Stimulated activated CD4-positive, alpha-beta T cell treated with anti-CD3 and anti-CD28 coated beads, Interleukin-4, amount 100 ng/mL, for 24 hours (primary cell): ENCODE data around the gene PCA3.
"Not testable (repeated sequence)": the region's sequence is repeated elsewhere in the genome, so short reads cannot be mapped to it uniquely, and the experiment has no call there.

ENCODE experiments used
- DNase-seq: peaks from one replicate; pipeline ENCODE4 v3.0.0-alpha.2; 2020

PCA3 gene

DNA sequence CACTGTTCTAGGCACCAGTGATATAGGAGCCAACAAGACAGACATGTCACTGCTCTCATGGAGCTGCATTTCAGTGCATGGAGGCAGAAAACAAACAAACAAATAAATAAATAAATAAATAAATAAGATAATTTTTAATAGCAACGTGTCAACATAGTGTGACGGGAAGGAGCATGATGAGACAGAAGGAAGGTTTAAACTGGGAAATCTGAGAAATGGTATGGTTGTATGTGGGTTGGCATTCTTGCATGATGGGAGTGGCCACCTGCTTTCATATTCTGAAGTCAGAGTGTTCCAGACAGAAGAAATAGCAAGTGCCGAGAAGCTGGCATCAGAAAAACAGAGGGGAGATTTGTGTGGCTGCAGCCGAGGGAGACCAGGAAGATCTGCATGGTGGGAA, at the start of gene PCA3:
PCA3 (plus strand) TSS at position 301 of the 400 bp plus-strand sequence.
- DNase-seq: no peak

DNA sequence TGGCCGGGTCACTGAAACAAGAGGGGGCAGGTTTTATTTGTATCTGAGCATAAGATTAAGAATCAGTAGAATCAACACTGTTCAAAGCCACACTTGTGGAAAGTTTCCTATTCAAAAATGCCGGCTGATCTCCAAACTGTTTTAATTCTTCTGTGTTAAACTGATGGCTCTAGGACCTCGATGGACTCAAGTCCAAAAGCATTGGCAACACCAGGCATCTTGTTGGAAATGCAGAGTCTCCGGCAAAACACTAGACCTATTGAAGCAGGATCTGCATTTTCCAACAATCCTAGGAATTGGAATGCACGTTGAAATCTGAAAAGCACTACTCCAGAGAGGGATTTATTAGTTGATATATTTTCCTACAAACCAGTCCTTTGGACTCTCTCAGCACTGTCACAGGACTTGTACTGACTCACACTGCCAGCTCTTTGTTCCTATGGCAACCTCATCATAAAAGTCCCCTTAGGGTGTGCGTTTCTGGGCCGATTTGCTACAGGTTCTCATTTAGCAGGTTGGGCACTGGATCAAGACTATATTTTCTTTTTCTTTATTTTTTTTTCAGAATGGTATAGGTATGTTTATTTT, 48.1 kb upstream of the PCA3 start:
- no peak for DNase-seq

DNA sequence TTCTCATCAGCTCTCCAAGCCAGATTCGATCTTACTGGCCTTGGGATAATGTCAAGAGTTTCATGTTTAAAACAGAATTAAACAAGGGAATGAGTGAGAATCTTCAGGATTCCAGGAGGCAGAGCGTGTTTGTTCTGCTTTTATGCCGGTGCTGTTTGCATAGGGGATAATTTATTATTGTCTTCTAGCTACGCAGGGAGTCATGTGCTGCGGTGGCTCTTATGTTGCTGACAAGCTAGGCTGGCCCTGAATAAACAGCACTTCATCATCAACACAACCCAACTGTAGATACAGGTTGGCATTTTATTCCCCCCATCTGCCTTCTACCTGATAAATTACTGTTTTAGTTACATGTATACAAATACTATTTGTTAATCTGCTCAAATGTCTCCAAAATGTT, 47.1 kb upstream of the PCA3 start:
- DNase-seq: no peak

DNA sequence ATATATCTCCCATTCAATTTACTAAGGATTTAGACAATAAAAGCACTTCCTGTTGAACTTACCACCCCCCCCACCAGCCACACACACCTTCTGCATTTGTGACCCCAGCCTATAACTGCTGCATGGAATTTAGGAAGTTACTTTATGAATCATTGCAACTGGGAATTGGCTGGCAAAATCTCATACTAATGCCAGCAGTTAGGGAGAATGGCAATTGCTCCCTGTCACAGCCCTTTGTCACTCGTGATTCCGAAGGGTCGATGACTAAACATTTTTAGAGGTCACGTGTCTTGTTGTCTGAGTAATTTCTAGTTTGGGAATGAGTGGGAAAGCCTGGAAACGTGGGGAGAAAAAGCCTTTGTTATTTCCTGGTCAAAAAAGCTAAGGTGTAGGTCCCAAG, 46.6 kb upstream of the PCA3 start:
- no peak for DNase-seq

DNA sequence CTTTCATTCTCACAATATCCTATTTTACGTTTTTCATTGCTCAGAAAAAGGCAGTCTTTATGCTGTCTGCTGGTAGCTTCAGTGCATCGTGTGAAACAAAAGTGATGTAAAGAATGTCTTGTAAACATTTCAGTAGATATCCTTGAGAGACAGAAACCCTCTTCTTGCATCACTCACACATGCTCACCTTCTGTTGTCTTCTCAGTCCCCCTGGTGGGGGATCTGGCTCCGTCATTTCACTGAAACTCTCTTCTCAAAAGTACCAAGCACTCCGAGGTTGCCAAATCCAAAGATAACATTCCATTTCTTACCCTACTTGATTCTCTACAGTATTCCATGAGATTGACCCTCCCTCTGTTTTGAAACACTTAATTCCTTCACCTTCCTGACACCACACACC, 46.1 kb upstream of the PCA3 start:
- DNase-seq: no peak

DNA sequence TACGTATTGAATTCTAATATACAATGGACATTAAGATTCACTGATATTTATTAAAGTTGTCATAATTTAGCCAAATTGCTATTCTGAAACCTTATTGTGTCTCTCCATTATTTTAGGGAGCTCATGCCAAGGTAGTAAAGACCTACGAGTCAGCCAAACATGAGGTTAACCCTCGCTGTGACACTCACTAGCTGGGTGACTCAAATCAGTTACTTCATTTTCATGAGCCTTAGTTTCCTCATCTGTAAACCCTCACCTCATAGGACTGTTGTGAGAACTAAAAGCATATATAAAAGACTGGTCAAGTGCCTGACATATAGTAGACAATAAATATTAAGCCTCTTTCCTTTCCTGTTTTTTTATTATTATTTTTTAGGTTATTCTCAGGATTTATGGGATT, 44.0 kb upstream of the PCA3 start:
- DNase-seq: no peak

DNA sequence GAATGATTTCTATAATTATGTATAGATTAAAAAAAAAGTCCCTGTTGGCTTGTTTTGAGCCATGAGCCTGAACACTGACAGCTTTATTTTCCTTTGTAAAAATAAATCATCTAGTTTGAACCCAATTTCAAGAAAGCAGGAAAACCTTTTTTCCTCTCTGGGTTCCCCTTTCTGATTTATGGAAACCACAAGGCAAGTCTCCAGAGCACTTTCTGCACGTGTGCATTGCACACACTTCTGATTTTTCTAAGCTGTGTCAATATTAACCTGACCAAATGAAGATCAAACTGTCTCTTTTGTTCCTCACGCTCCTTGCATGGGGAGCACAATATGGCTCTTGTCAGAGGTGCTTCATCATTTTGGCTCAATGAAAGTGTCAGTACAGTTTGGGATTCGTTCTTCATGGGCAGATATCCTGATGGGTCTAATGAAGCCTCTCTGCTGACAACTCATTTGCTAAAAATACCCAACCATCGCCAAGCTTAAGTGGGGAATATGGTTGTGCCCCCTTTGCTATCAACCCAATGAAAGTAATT, 39.2 kb upstream of the PCA3 start:
- no peak for DNase-seq

DNA sequence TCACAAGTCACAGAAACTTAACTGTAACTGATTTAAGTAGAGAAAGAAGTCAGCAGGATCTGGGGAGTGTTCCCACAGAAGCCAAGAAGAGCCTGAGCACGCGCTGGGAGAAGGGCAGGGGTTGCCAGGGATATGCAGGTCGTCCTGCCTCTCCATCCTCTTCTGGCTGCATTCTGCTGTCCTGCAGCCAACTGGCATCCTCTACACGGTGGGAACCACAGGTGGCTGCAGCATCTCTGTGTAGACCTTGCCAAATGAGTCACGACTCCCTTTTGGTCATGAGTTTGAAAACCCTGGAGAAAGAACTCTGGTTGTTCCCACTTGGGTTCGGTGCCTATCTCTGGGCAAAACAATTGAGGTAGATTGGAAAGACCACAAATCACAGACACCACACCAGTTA, 38.4 kb upstream of the PCA3 start:
- DNase-seq: no peak

DNA sequence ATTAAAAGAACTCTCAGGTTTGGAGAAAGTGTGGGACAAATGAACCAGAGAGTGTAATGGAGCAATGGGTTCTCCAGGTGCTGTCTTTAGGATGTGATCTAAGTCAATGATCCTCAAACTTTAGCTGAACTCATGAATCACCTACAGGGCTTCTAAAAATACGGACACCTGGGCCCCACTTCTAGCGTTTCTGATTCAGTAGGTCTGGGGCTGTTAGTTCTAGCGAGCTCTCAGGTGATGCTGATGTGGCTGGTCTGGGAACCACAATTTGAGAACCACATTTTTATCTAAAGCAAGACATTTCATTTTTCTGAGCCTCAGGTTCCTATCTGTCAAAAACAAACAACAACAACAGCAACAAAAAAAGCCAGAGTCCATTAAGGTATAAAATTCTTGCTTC, 35.1 kb upstream of the PCA3 start:
- no peak for DNase-seq

DNA sequence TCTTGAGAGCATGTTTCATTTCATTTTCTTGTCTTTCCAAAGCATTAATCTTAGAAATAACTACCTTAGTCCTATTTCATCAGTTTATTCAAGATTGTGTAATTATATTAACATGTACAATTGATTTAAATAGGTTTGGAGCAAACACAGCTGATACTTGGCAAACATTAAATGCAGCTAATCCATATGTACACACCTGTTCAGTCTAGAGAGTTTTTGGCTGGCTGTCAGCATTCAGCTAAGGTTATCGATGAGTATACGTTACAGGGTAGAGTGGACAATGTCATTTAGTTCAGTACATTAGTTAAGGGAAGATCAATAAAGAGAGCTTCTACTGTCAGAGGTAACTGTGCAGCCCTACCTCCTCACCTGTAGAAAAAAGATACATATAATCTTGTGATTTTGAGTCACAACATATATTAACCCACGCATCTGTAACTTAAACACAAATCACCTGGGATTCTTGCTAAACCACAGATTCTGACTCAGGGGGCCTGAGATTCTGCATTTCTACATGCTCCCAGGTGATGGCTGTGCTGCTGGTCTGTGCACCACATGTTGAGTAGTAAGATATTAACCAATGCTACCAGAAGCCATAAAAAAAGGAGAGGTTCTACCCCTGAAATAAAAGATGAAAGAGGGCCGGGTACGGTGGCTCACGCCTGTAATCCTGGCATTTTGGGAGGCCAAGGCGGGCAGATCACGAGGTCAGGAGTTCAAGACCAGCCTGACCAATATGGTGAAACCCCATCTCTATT, 34.1 kb upstream of the PCA3 start:
- DNase-seq: no peak

DNA sequence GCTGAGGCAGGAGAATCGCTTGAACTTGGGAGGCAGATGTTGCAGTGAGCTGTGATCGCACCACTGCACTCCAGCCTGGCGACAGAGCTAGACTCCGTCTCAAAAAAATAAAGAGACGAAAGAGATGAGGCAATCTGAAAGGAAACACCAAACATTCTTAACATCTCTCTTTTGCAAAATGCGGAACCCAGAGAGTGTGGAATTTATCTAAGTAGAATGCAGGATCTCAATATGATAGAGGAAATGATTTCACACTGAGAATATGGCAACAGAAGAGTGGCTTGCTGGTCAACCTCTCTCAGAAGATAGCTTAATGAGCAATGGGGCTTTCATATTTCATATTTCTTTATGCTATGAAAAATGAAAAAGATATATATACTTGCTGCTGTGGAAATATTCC, 33.4 kb upstream of the PCA3 start:
- DNase-seq: no peak

DNA sequence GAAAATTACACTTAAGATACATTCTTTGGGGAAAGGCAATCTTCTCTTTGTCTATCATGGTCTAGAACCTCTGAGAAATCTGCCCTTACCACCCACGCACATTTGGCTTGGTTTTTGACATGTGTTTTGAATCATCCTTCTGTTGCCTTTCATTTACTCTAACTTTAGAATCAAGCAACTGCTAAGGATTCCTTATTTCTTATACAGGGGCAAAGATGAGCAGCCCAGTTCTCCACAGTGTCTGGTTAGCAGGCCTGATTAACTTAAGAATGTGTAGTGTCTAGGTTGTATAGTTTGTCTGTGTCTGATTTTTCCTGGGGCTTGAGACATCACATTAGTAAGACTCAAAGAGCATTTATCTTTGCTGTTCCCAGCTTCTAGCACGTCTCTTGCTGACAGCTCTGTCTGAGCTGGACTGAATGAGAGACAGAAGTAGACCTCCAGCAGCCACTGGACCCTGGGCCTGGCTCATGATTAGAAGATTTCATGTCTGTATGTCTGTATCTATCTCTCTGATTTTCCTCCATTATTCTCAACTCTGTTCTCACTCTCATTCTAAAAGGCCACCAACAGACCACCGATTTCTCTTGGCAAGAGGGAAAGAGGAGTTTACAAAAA, 31.8 kb upstream of the PCA3 start:
- DNase-seq: no peak

DNA sequence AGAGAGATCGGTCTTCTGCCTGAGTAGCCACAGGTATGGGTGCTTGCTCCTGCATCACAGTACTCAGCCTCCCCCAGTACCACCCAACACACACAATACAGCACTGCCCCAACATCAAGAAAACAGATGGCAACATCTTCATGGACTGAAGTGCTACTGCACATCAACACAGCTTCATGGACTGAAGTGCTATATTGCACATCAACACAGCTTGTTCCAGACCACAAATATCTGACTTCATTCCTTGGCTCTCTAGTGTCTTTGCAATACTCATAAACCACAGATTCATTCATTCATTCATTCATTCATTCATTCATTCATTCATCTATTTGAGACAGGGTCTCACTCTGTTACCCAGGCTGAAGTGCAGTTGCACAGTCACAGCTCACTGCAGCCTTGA, 31.1 kb upstream of the PCA3 start:
- DNase-seq: no peak

DNA sequence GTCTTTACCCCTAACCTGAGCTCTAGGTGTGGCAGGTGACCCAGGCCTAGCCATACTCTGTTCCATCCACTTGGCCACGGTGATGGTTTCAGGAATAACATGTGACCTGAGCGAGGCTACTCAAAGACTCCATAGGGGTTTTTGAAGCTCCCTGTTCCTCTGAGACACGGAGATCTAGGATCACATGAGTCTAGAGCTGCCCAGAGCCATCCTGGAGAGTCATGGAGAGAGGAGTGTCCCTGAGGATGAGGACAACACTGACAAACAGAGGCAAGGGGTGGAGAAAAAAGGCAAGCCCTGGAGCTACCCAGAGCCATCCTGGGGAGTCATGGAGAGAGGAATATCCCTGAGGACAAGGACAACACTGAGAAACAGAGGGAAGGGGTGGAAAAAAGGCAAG, 29.5 kb upstream of the PCA3 start:
- no peak for DNase-seq

DNA sequence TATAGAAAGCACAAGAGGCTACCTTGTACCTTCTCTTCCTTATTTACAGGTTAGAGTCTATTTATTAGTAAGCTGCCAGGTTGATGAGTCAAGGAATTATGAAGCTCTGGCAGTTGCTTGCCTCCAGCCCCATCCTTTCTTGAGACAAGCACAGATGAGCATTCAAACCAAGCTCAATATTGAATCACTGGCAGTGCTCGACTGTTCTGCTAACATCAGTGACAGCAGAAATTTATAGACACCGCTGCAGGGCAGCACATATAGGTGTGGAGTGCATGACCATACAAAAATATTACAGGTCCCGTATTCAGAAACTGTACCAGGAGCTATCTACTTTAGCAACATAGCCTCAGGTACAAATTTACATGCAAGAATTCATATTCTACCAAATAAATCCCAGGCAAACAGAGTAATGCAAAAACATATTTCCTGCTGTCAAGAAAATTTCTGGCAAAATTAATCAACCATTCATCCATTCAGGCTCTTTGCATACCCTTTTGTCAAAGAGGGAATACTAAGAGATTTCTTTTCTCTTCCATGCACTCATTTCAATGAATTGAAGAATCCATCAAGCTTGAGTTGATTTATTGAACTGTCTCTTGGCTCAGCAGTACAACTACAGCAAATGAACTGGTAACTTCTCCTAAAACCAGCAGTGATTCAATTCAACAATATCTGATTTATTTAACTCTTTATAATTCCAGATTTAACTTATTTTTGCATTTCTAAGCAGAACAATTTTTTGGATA, 26.9 kb upstream of the PCA3 start:
- DNase-seq: no peak

DNA sequence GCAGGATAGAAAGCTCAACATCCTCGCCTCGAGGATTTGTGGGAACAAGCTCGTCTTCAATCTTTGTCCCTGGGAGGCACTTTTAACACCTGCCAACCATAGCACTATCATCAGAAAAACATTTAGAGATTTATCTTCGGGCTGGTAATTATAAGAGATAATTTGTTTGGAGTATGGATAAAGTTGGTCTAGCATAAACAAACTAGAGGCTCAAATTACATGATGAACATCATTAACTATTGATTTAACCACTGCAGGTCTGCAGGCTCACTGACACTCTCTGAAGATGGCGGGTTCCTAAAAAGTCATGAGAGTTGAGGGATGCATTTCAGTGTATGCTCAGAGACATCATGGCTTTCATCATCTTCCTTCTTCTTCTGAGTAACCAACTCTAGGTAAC, 25.8 kb upstream of the PCA3 start:
- no peak for DNase-seq

DNA sequence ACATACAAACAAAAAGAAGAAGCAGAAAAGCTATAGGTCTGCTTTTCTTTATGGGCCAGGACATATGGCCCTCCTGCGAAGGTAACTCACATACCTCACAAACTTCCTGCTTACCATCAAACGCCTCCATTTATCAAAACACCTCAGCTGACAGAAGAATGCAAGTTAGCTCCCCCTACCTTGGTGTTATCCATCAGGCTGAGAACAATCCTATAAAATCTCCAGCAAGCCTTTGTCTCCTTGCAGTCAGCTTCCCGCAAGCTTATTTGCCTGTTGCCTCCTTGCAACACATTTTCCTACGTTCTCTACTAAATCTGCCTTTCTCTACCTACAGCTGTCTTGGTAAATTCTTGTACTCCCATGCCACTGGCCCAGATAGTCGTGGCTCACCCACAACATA, 22.7 kb upstream of the PCA3 start:
- DNase-seq: no peak

DNA sequence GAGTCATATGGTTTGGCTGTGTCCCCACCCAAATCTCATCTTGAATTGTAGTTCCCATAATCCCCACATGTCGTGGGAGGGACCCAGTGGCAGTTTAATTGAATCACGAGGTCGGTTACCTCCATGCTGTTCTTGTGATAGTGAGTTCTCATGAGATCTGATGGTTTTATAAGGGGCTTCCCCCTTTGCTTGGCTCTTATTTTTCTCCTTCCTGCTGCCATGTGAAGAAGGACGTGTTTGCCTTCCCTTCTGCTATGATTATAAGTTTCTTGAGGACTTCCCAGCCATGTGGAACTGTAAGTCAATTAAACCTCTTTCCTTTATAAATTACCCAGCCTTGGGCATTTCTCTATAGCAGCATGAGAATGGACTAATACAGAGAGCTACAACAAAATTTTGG, 21.3 kb upstream of the PCA3 start:
- not testable (repeated sequence) for DNase-seq

DNA sequence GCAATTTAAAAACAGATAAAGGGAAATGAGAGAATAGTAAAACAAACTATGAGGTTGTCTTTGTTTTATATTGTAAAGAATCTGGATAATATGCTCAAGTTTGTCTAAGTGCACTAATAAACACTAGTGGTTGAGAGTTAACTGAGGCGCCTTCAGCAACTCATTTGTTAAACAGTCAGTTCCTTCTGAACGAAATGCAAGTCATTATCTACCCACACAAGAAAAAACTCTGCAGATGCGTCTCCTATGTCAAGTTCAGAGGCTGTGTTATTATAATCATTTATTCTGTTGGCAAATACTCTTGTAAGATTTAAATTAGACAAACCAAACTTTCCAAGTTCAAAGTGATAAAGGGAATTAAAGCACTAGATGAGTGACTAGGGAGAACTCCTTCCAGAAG, 20.3 kb upstream of the PCA3 start:
- DNase-seq: no peak

DNA sequence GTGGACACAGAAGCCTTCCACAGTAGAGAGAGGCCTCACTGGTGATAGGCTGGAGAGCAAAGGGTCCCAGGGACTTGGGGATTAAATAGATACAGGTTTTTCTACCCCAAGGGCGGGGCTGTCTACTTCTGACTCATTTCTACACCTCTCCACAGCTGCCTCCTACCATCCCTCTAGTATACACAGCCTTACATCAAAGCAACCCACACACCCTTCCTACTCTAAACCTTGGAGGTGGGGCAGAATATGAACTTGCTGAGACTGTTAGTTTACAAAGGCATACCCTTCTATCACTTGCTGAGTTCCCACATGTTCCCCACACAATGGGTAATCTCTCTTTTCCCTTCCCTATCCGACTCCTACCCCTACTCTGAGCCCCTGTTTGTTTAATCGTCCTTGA, 19.9 kb upstream of the PCA3 start:
- DNase-seq: no peak

DNA sequence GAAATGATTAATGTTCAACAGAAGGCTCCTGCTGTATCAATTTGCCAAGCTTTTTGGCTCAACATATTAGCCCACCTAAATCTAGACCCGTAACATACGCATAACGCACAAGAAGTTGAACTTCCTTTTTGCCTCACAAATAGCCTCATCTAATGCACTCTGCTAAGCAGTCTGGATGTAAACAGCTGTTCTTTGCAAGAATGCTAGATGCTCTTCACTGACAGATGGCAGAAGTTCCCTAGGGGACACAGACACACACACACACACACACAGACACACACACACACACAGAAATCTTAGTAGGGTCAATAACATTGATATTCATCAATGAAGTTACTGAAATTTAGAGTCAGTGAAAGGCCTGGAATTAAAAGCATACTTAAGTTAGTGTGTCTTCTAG, 13.2 kb upstream of the PCA3 start:
- DNase-seq: no peak

DNA sequence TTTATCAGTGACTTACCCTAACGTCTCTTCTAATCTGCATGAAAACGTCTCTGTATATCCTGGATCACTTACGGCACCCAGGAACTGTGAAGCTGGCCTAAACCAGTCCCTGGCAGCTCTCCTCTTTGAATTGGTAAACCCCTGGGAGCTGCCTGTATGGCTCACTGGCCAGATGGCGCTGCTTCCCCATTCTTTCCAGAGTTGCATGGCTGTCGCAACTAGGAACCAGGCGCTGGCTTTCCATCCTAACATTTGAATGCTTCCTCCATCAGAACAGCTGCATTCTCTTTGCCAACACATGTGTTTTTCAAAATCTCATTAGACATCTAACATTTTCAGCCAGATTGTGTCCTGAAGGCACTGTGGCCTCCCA, 8.0 kb upstream of the PCA3 start:
- no peak for DNase-seq

DNA sequence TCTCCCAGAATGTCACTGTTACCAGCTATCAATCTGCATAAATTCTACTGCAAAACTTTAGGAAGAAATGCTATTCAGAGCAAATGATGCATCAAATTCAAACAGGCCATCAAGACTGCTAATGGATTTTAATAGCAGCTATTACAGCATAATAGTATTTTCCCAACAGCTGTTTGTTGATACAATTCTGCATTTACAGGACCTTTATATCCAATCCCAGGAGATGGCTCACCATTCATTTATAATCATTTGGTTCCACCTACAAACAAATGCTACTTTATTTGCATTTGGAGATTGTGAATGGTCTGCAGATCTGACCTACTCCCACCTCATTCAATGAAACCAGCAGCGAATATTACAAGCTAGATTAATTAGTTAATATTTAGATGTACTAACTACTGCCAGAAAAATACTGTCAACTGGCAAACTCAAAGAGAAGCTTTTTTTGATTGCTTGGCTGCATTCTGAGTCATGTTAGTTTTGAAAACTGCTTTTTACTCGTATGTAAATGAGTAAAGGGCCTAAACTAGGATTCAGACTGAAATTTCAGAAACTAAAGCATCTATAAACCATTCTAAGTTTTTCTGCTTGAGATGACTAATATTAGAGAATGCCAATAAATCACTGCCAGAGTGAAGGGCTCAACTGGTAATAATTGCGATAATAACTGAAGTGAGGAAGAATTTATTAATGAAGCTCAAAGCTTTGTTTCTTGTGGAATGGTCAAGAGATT, 7.1 kb upstream of the PCA3 start:
- no peak for DNase-seq
